ENCODE data around the gene SDHAF2. TPM values are rescaled to one million over a fixed set of nuclear protein-coding genes. Genes with fewer than 3 reads are reported as not detected.

Gene SDHAF2
- total and polyA plus RNA-seq, 2 of the 4 experiments (the other 2 are of a cell fraction) = 50.4 to 91.1 TPM

DNA sequence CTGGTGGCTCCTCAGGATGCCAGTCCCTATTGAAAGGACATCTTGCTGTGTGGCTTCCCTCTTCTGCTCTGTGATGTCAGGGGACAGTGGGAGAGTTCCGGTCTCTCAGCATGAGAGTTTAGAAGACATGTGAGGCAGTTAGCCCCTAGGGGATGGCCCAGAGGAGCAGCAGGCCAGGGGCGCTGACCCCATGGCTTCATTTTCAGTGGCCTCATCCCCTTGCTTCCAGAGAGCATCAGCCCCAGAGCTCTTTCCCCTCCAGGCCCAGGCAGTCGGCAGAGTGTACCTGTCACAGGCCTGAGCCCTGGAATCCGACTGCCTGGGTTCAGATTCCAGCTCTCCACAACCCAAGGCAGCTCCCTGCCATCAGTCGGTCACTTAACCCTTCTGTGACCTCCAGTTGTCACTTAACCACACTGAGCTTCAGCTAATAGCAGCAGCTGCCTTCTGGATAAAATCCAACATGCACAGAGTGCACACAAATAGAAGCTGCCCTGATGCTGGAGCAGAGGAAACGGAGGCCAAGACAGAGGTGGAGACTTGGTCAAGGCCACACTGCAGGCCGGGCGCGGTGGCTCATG, 64.5 kb downstream of the SDHAF2 start:
- H3K9me1 ChIP-seq (ENCODE audit: insufficient read depth, low read length) = peaks cover 4% of the 10 kb centered on the region; the same call in 1 of the 2 replicates
- H3K56ac ChIP-seq (ENCODE audit: extremely low read depth, insufficient read depth, low read length) = no peak overlapping the region
- no peak overlapping the region for H3K4me2 ChIP-seq (ENCODE audit: low read depth, low read length)
- no peak overlapping the region for H4K8ac ChIP-seq (ENCODE audit: low read depth in 2 of 2, low read length in 2 of 2)
- H2AK9ac ChIP-seq (replicated peaks; ENCODE audit: low read depth, low read length, poor library complexity) = no peak overlapping the region
- peaks cover 9% of the 10 kb centered on the region for H3K27me3 ChIP-seq (ENCODE audit: control insufficient read depth, insufficient read depth, low read length)
- H2BK20ac ChIP-seq (ENCODE audit: low read depth, low read length) = no peak overlapping the region
- dilution Hi-C loops (cut with HindIII; ENCODE audit: low sequenced_read_pairs, unreplicated experiment) (no loop called here), in situ Hi-C loops (cut with MboI; ENCODE audit: low sequenced_read_pairs) (no loop called here), intact Hi-C loops (cut with micrococcal nuclease) (no loop called here)
- H3K4me3 ChIP-seq (ENCODE audit: insufficient read depth, low read depth, low read length) = no peak overlapping the region
- peaks cover 15% of the 10 kb centered on the region for H3K4me1 ChIP-seq (ENCODE audit: control insufficient read depth, insufficient read depth, low read length)
- no peak overlapping the region for H2AK5ac ChIP-seq (ENCODE audit: low read depth, low read length)
- no peak overlapping the region for H2BK5ac ChIP-seq (ENCODE audit: low read depth, low read length, poor library complexity, severe bottlenecking)
- DNase-seq (no peak), ATAC-seq (ENCODE audit: low read depth) (no peak)
- no peak overlapping the region for H3K23ac ChIP-seq (ENCODE audit: low read depth, low read length)
- H3K4ac ChIP-seq (ENCODE audit: low read depth, low read length) = no peak overlapping the region
- no peak overlapping the region for H4K5ac ChIP-seq (ENCODE audit: low read depth, low read length)
- H2BK120ac ChIP-seq (ENCODE audit: low read depth, low read length) = no peak overlapping the region
- H3K14ac ChIP-seq (replicated peaks; ENCODE audit: low read depth, low read length) = no peak overlapping the region
- no peaks in the 10 kb centered on the region for H3K36me3 ChIP-seq (ENCODE audit: control insufficient read depth, insufficient read depth, low read length)
- no peak overlapping the region for H4K91ac ChIP-seq (ENCODE audit: insufficient read depth, low read depth, low read length)
- no peaks in the 10 kb centered on the region for H3K79me1 ChIP-seq (ENCODE audit: low read depth in 1 of 2, low read length in 2 of 2)
- BruUV-seq (replicated peaks) = no TSS peak
- POLR2A ChIA-PET (ENCODE audit: unreplicated experiment) = no interaction called here
- H2BK15ac ChIP-seq (ENCODE audit: low read depth, low read length) = no peak overlapping the region
- no peak overlapping the region for H2AFZ ChIP-seq (replicated peaks; ENCODE audit: low read length, poor library complexity)
- TF ChIP-seq RAD21 (IDR thresholded peaks at IDR 0.05; ENCODE audit: low read length) (no peak), MAZ (IDR thresholded peaks at IDR 0.05; ENCODE audit: borderline replicate concordance, low read depth, low read length) (no peak), BHLHE40 (IDR thresholded peaks at IDR 0.05; ENCODE audit: low read depth, low read length) (no peak), RFX5 (IDR thresholded peaks at IDR 0.05; ENCODE audit: low read depth, low read length) (no peak), CHD1 (IDR thresholded peaks at IDR 0.05; ENCODE audit: low read depth, low read length) (no peak), POLR2A (IDR thresholded peaks at IDR 0.05; ENCODE audit: low read depth, low read length) (no peak), CEBPB (IDR thresholded peaks at IDR 0.05; ENCODE audit: low read depth, low read length) (no peak), RCOR1 (IDR thresholded peaks at IDR 0.05; ENCODE audit: insufficient replicate concordance, low read length) (no peak), SMC3 (IDR thresholded peaks at IDR 0.05; ENCODE audit: low read depth, low read length) (no peak), NFE2L2 (IDR thresholded peaks at IDR 0.05; ENCODE audit: low read depth, low read length) (no peak)
- TF ChIP-seq, protein P1, sequence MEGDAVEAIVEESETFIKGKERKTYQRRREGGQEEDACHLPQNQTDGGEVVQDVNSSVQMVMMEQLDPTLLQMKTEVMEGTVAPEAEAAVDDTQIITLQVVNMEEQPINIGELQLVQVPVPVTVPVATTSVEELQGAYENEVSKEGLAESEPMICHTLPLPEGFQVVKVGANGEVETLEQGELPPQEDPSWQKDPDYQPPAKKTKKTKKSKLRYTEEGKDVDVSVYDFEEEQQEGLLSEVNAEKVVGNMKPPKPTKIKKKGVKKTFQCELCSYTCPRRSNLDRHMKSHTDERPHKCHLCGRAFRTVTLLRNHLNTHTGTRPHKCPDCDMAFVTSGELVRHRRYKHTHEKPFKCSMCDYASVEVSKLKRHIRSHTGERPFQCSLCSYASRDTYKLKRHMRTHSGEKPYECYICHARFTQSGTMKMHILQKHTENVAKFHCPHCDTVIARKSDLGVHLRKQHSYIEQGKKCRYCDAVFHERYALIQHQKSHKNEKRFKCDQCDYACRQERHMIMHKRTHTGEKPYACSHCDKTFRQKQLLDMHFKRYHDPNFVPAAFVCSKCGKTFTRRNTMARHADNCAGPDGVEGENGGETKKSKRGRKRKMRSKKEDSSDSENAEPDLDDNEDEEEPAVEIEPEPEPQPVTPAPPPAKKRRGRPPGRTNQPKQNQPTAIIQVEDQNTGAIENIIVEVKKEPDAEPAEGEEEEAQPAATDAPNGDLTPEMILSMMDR (conservative IDR thresholded peaks at IDR 0.05; ENCODE audit: low read depth, low read length) = no peak
- TF ChIP-seq, protein P2, sequence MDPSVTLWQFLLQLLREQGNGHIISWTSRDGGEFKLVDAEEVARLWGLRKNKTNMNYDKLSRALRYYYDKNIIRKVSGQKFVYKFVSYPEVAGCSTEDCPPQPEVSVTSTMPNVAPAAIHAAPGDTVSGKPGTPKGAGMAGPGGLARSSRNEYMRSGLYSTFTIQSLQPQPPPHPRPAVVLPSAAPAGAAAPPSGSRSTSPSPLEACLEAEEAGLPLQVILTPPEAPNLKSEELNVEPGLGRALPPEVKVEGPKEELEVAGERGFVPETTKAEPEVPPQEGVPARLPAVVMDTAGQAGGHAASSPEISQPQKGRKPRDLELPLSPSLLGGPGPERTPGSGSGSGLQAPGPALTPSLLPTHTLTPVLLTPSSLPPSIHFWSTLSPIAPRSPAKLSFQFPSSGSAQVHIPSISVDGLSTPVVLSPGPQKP (IDR thresholded peaks at IDR 0.05; ENCODE audit: borderline replicate concordance, low read depth, low read length) = no peak
- no peak overlapping the region for H3K27ac ChIP-seq (ENCODE audit: insufficient read depth, low read length)
- H3K9ac ChIP-seq (ENCODE audit: low read depth, low read length) = no peak overlapping the region
- no peaks in the 10 kb centered on the region for H4K20me1 ChIP-seq (ENCODE audit: insufficient read depth, low read length)
- no peak overlapping the region for H3K18ac ChIP-seq (ENCODE audit: low read depth, low read length)
- 43% methylated on average over 6 of the region's 9 CpGs; no CpG with 5 or more reads in 1 of the 2 experiments for WGBS, 2 experiments (ENCODE audit: extremely low coverage in 2 of 2, insufficient read length in 1 of 2)
- no peaks in the 10 kb centered on the region for H3K9me3 ChIP-seq (ENCODE audit: control insufficient read depth, insufficient read depth, low read length)
- CTCF ChIA-PET = no interaction called here
